DND-41 (cell line): ENCODE data around the gene NAPEPLD.
"Not testable (repeated sequence)": the region's sequence is repeated elsewhere in the genome, so short reads cannot be mapped to it uniquely, and the experiment has no call there.

Experiments used
- ATAC-seq: fragments of 200-7000 bp; cut with Tn5 transposase; 3 replicates; pipeline ENCODE4 v1.9.1; 2021; ENCODE audit warnings: low read depth; ENCODE audit not compliant: insufficient read depth
- DNase-seq: peaks from one replicate; pipeline ENCODE4 v3.0.0-alpha.2; 2020
- H2AFZ ChIP-seq: 2 replicates; pipeline ENCODE4 v1.6.0; 2012; ENCODE audit warnings: low read depth, low read length
- H3K27ac ChIP-seq: 2 replicates; pipeline ENCODE4 v1.5.1; 2012; ENCODE audit warnings: low read length, inconsistent platforms
- H3K27me3 ChIP-seq: fragments of 200-600 bp; sonication (generic); 2 replicates; pipeline ENCODE4 v1.6.0; 2012; ENCODE audit warnings: low read length, mild to moderate bottlenecking, inconsistent platforms; ENCODE audit not compliant: insufficient read depth, poor library complexity
- H3K36me3 ChIP-seq: 2 replicates; pipeline ENCODE4 v1.5.1; 2012; ENCODE audit warnings: low read length, inconsistent platforms; ENCODE audit not compliant: insufficient read depth
- H3K4me1 ChIP-seq: 2 replicates; pipeline ENCODE4 v1.5.1; 2012; ENCODE audit warnings: mild to moderate bottlenecking, low read length; ENCODE audit not compliant: insufficient read depth
- H3K4me2 ChIP-seq: 2 replicates; pipeline ENCODE4 v1.6.0; 2012; ENCODE audit warnings: mild to moderate bottlenecking, moderate library complexity, low read length, inconsistent platforms; ENCODE audit not compliant: insufficient read depth
- H3K4me3 ChIP-seq, 2 experiments: fragments of 200-600 bp in 1 of 2; shearing (Covaris generic) in 1 of 2; 2 replicates each; pipeline ENCODE4 v1.5.1; 2012 to 2016; ENCODE audit warnings: inconsistent platforms in 2 of 2, low read length in 2 of 2, mild to moderate bottlenecking in 2 of 2, low read depth in 1 of 2, moderate library complexity in 1 of 2
- H3K79me2 ChIP-seq: 2 replicates; pipeline ENCODE4 v1.6.0; 2012; ENCODE audit warnings: low read length, inconsistent platforms; ENCODE audit not compliant: insufficient read depth
- H3K9ac ChIP-seq: 2 replicates; pipeline ENCODE4 v1.6.0; 2012; ENCODE audit warnings: low read depth, mild to moderate bottlenecking, inconsistent platforms, low read length, moderate library complexity
- H3K9me3 ChIP-seq: 2 replicates; pipeline ENCODE4 v1.5.1; 2012; ENCODE audit warnings: low read length, moderate library complexity, mild to moderate bottlenecking, inconsistent platforms; ENCODE audit not compliant: insufficient read depth, severe bottlenecking
- H4K20me1 ChIP-seq: 2 replicates; pipeline ENCODE4 v1.6.0; 2012; ENCODE audit warnings: low read length; ENCODE audit not compliant: insufficient read depth
- EZH2 ChIP-seq: IDR thresholded peaks from 3 replicates; pipeline ENCODE4 v1.6.1; 2012; ENCODE audit warnings: borderline replicate concordance, low read depth, mild to moderate bottlenecking, moderate library complexity, low read length, inconsistent platforms; ENCODE audit not compliant: severe bottlenecking
- TF ChIP-seq, protein P1 (sequence below): IDR thresholded peaks from 2 replicates; pipeline ENCODE4 v1.5.1; 2012; ENCODE audit warnings: borderline replicate concordance, low read length, moderate library complexity, mild to moderate bottlenecking; ENCODE audit not compliant: poor library complexity, severe bottlenecking; ENCODE audit errors: extremely low read depth

Gene NAPEPLD

DNA sequence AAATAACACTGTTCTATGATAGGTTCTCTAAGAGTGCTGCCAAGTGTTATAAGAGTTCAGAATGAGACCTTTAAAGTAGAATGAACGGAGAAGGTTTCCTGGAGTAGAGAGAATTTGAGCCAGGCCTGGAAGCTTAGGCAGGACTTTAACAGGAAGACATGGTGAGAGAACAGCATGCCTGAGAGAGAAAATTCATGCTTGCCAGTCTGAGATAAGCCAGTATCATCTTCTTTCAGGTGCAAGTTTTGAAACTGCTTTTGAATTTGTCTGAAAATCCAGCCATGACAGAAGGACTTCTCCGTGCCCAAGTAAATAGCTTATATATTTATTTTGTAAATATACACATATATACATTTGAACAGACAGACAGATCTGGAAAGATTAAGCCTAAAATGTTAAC, 51.9 kb downstream of the NAPEPLD start:
- no peak overlapping the region for H3K9ac ChIP-seq
- H3K4me3 ChIP-seq: no peak overlapping the region
- no peaks in the 10 kb centered on the region for H4K20me1 ChIP-seq
- H3K4me2 ChIP-seq: no peak overlapping the region
- ATAC-seq (no peak), DNase-seq (no peak)
- no peaks in the 10 kb centered on the region for H3K27me3 ChIP-seq
- H3K27ac ChIP-seq: no peak overlapping the region
- H2AFZ ChIP-seq: no peak overlapping the region
- peaks cover 41% of the 10 kb centered on the region for H3K36me3 ChIP-seq
- H3K9me3 ChIP-seq: no peaks in the 10 kb centered on the region
- H3K4me1 ChIP-seq: no peaks in the 10 kb centered on the region
- H3K79me2 ChIP-seq: no peaks in the 10 kb centered on the region
- TF ChIP-seq, protein P1, sequence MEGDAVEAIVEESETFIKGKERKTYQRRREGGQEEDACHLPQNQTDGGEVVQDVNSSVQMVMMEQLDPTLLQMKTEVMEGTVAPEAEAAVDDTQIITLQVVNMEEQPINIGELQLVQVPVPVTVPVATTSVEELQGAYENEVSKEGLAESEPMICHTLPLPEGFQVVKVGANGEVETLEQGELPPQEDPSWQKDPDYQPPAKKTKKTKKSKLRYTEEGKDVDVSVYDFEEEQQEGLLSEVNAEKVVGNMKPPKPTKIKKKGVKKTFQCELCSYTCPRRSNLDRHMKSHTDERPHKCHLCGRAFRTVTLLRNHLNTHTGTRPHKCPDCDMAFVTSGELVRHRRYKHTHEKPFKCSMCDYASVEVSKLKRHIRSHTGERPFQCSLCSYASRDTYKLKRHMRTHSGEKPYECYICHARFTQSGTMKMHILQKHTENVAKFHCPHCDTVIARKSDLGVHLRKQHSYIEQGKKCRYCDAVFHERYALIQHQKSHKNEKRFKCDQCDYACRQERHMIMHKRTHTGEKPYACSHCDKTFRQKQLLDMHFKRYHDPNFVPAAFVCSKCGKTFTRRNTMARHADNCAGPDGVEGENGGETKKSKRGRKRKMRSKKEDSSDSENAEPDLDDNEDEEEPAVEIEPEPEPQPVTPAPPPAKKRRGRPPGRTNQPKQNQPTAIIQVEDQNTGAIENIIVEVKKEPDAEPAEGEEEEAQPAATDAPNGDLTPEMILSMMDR: no peak
- TF ChIP-seq EZH2: no peak

DNA sequence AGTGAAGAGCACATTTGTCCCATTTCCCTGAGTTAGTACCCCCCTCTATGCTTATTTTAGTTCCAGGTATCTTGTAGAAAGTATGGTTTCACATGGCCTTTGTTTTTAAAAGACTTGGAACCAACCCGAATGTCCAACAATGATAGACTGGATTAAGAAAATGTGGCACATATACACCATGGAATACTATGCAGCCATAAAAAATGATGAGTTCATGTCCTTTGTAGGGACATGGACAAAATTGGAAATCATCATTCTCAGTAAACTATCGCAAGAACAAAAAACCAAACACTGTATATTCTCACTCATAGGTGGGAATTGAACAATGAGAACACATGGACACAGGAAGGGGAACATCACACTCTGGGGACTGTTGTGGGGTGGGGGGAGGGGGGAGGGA, 53.3 kb downstream of the NAPEPLD start:
- not testable (repeated sequence) for H3K27ac ChIP-seq, H4K20me1 ChIP-seq, H3K4me2 ChIP-seq, H3K9ac ChIP-seq, H3K79me2 ChIP-seq, H3K4me1 ChIP-seq, DNase-seq, ATAC-seq, H3K4me3 ChIP-seq, H2AFZ ChIP-seq, H3K9me3 ChIP-seq, H3K27me3 ChIP-seq
- H3K36me3 ChIP-seq: peaks cover 34% of the 10 kb centered on the region

- no peak overlapping the region for H3K4me3 ChIP-seq
- no peaks in the 10 kb centered on the region for H3K27me3 ChIP-seq
- H2AFZ ChIP-seq: no peak overlapping the region
- H3K4me2 ChIP-seq: no peak overlapping the region
- H3K79me2 ChIP-seq: no peaks in the 10 kb centered on the region
- TF ChIP-seq, protein P1: peak; percentile 23
- no peak for TF ChIP-seq EZH2
- no peak for DNase-seq
- no peaks in the 10 kb centered on the region for H4K20me1 ChIP-seq
- no peaks in the 10 kb centered on the region for H3K9me3 ChIP-seq
- no peak overlapping the region for H3K27ac ChIP-seq
- H3K4me1 ChIP-seq: no peaks in the 10 kb centered on the region
- H3K9ac ChIP-seq: no peak overlapping the region
- no peak for ATAC-seq
- H3K36me3 ChIP-seq: peaks cover 35% of the 10 kb centered on the region; the same call in 1 of the 2 replicates
Measured at GRCh38 chr7:103094102-103094501, 54.8 kb downstream of the NAPEPLD start.

- H3K27me3 ChIP-seq: no peaks in the 10 kb centered on the region
- no peaks in the 10 kb centered on the region for H3K9me3 ChIP-seq
- ATAC-seq: no peak
- H3K27ac ChIP-seq: no peak overlapping the region
- H3K4me2 ChIP-seq: no peak overlapping the region
- TF ChIP-seq EZH2: no peak
- TF ChIP-seq, protein P1: no peak
- H3K79me2 ChIP-seq: no peaks in the 10 kb centered on the region
- no peak overlapping the region for H3K4me3 ChIP-seq
- no peak for DNase-seq
- no peak overlapping the region for H3K9ac ChIP-seq
- no peaks in the 10 kb centered on the region for H4K20me1 ChIP-seq
- no peaks in the 10 kb centered on the region for H3K4me1 ChIP-seq
- no peak overlapping the region for H2AFZ ChIP-seq
- H3K36me3 ChIP-seq: peaks cover 37% of the 10 kb centered on the region; the same call in 1 of the 2 replicates
Measured at GRCh38 chr7:103093429-103093828, 55.5 kb downstream of the NAPEPLD start.

- not testable (repeated sequence) for DNase-seq, H3K27me3 ChIP-seq, H3K27ac ChIP-seq, H3K4me2 ChIP-seq, H2AFZ ChIP-seq, H3K79me2 ChIP-seq, H3K4me3 ChIP-seq, H3K9me3 ChIP-seq, H3K9ac ChIP-seq, ATAC-seq, H3K4me1 ChIP-seq, H4K20me1 ChIP-seq
- H3K36me3 ChIP-seq: peaks cover 36% of the 10 kb centered on the region; the same call in 1 of the 2 replicates
Measured at GRCh38 chr7:103092321-103092720, 56.6 kb downstream of the NAPEPLD start.
